WTC11 (cell line): ENCODE results near the gene CRYZ. TPM values are rescaled to one million over a fixed set of nuclear protein-coding genes. Genes with fewer than 3 reads are reported as not detected.

Experiments used
- ATAC-seq: fragments of 200-7000 bp; cut with Tn5 transposase; 2 replicates; pipeline ENCODE4 v1.10.0; 2021; ENCODE audit warnings: mild to moderate bottlenecking, moderate library complexity
- CTCF ChIA-PET: fragments of 300-600 bp; sonication (Branson Sonifier 250); formaldehyde crosslinking; loops from one replicate; lab custom pipeline; 2021; ENCODE audit warnings: antibody characterized with exemption; lab: Charles Lee
- POLR2A ChIA-PET: fragments of 350-600 bp; sonication (Branson Sonifier 250); formaldehyde crosslinking; loops from one replicate; lab custom pipeline; 2021; ENCODE audit warnings: antibody characterized with exemption; lab: Charles Lee
- DNase-seq: peaks from one replicate; pipeline ENCODE4 v3.0.0; 2021; ENCODE audit warnings: low spot score
- H3K27ac Mint-ChIP-seq: 2 replicates; pipeline ENCODE4 v1.8.0; 2021; ENCODE audit warnings: mixed read lengths
- H3K27me3 Mint-ChIP-seq: 2 replicates; pipeline ENCODE4 v1.8.0; 2021; ENCODE audit warnings: low read depth, mild to moderate bottlenecking, moderate library complexity, mixed read lengths
- H3K36me3 Mint-ChIP-seq: 2 replicates; pipeline ENCODE4 v1.8.0; 2021; ENCODE audit warnings: mixed read lengths
- H3K4me1 Mint-ChIP-seq: 2 replicates; pipeline ENCODE4 v1.8.0; 2022; ENCODE audit warnings: mixed read lengths
- H3K4me3 Mint-ChIP-seq: 2 replicates; pipeline ENCODE4 v1.8.0; 2021; ENCODE audit warnings: mild to moderate bottlenecking, moderate library complexity, mixed read lengths
- H3K9me3 Mint-ChIP-seq: 2 replicates; pipeline ENCODE4 v1.8.0; 2021; ENCODE audit warnings: mixed read lengths
- AFF4 ChIP-seq: sonication (generic); formaldehyde crosslinking; IDR thresholded peaks from 2 replicates; pipeline ENCODE4 v1.8.1; 2023; ENCODE audit warnings: mild to moderate bottlenecking, missing genetic modification reagents, borderline replicate concordance
- ARID4B ChIP-seq: sonication (generic); formaldehyde crosslinking; IDR thresholded peaks from 2 replicates; pipeline ENCODE4 v1.8.0; 2023; ENCODE audit warnings: missing genetic modification reagents, mild to moderate bottlenecking, borderline replicate concordance
- ATF1 ChIP-seq: sonication (generic); formaldehyde crosslinking; IDR thresholded peaks from 2 replicates; pipeline ENCODE4 v1.8.1; 2023; ENCODE audit warnings: mild to moderate bottlenecking, moderate library complexity, missing genetic modification reagents
- ATF3 ChIP-seq: sonication (generic); formaldehyde crosslinking; conservative IDR thresholded peaks from 2 replicates; pipeline ENCODE4 v1.8.1; 2022; ENCODE audit warnings: mild to moderate bottlenecking, missing genetic modification reagents
- CTCF ChIP-seq: fragments of 200-600 bp; IDR thresholded peaks from 2 replicates; pipeline ENCODE4 v1.8.0; 2022; ENCODE audit warnings: antibody characterized with exemption
- E2F4 ChIP-seq: sonication (generic); formaldehyde crosslinking; IDR thresholded peaks from 2 replicates; pipeline ENCODE4 v1.8.1; 2022; ENCODE audit warnings: low read depth, mild to moderate bottlenecking, moderate library complexity, missing genetic modification reagents, borderline replicate concordance
- EMX1 ChIP-seq: fragments of 250-450 bp; sonication (Bioruptor Pico); IDR thresholded peaks from 2 replicates; pipeline ENCODE4 v1.8.0; 2021; ENCODE audit warnings: mild to moderate bottlenecking
- GABPB1 ChIP-seq: sonication (generic); formaldehyde crosslinking; IDR thresholded peaks from 2 replicates; pipeline ENCODE4 v1.8.1; 2023; ENCODE audit warnings: mild to moderate bottlenecking, missing genetic modification reagents
- GRHL2 ChIP-seq: fragments of 250-450 bp; sonication (Bioruptor Pico); IDR thresholded peaks from 2 replicates; pipeline ENCODE4 v1.8.0; 2022; ENCODE audit warnings: mild to moderate bottlenecking, moderate library complexity; ENCODE audit not compliant: insufficient replicate concordance, severe bottlenecking
- GTF2I ChIP-seq: fragments of 250-450 bp; sonication (Bioruptor Pico); conservative IDR thresholded peaks from 2 replicates; pipeline ENCODE4 v1.4.0; 2021; ENCODE audit warnings: mild to moderate bottlenecking
- HMGXB4 ChIP-seq: sonication (generic); formaldehyde crosslinking; IDR thresholded peaks from 2 replicates; pipeline ENCODE4 v1.8.1; 2023; ENCODE audit warnings: mild to moderate bottlenecking, moderate library complexity, missing genetic modification reagents
- NFE2L1 ChIP-seq: sonication (generic); formaldehyde crosslinking; IDR thresholded peaks from 2 replicates; pipeline ENCODE4 v1.8.1; 2023; ENCODE audit warnings: missing genetic modification reagents
- NR2C2 ChIP-seq: sonication (generic); formaldehyde crosslinking; IDR thresholded peaks from 2 replicates; pipeline ENCODE4 v1.8.0; 2022; ENCODE audit warnings: mild to moderate bottlenecking, missing genetic modification reagents
- STAT6 ChIP-seq: sonication (generic); formaldehyde crosslinking; conservative IDR thresholded peaks from 2 replicates; pipeline ENCODE4 v1.8.1; 2023; ENCODE audit warnings: mild to moderate bottlenecking, low read depth, missing genetic modification reagents, moderate library complexity
- ZBTB43 ChIP-seq: sonication (generic); formaldehyde crosslinking; IDR thresholded peaks from 2 replicates; pipeline ENCODE4 v1.8.1; 2023; ENCODE audit warnings: mild to moderate bottlenecking, missing genetic modification reagents
- ZMAT4 ChIP-seq: fragments of 250-450 bp; sonication (Bioruptor Pico); IDR thresholded peaks from 2 replicates; pipeline ENCODE4 v1.9.0; 2021; ENCODE audit warnings: mild to moderate bottlenecking
- ZSCAN18 ChIP-seq: fragments of 250-450 bp; sonication (Bioruptor Pico); IDR thresholded peaks from 2 replicates; pipeline ENCODE4 v2.1.2; 2022; ENCODE audit warnings: mild to moderate bottlenecking, moderate library complexity
- total RNA-seq: library from RNA; stranded (reverse); gene quantifications from 3 replicates; pipeline ENCODE4 v1.2.3, GENCODE V29; 2021

Gene CRYZ
- total RNA-seq, 1 experiment from 2014 or later, result 42.2 TPM

- ATAC-seq (no peak), DNase-seq (no peak)
- no peaks in the 10 kb centered on the region for H3K9me3 Mint-ChIP-seq
- H3K27me3 Mint-ChIP-seq, result no peaks in the 10 kb centered on the region; the same call in 1 of the 2 replicates
- H3K4me1 Mint-ChIP-seq, result no peaks in the 10 kb centered on the region
- POLR2A ChIA-PET, result no interaction called here
- no peak overlapping the region for H3K4me3 Mint-ChIP-seq
- CTCF ChIA-PET, result no interaction called here
- no peak overlapping the region for H3K27ac Mint-ChIP-seq
- no peaks in the 10 kb centered on the region for H3K36me3 Mint-ChIP-seq
- TF ChIP-seq EMX1 (CRISPR knock-in tag) (no peak), ATF3 (CRISPR knock-in tag) (no peak), GTF2I (CRISPR knock-in tag) (no peak), AFF4 (no peak), ZSCAN18 (CRISPR knock-in tag) (no peak), STAT6 (CRISPR knock-in tag) (no peak), HMGXB4 (CRISPR knock-in tag) (no peak), NFE2L1 (CRISPR knock-in tag) (no peak), GRHL2 (CRISPR knock-in tag) (no peak), ZBTB43 (no peak), ATF1 (CRISPR knock-in tag) (no peak), CTCF (no peak), E2F4 (CRISPR knock-in tag) (no peak), GABPB1 (no peak), ZMAT4 (CRISPR knock-in tag) (no peak), ARID4B (CRISPR knock-in tag) (no peak), NR2C2 (CRISPR knock-in tag) (no peak)
These were observed 48.5 kb downstream of the CRYZ start for GRCh38 chr1:74684301-74684700.
